ENCODE results near the gene DENND5A. TPM values are rescaled to one million over a fixed set of nuclear protein-coding genes. Genes with fewer than 3 reads are reported as not detected.

The DENND5A gene
- total RNA-seq, 6 experiments from 2014 or later = 14.4 to 38.7 (median 20.4) TPM

DNA sequence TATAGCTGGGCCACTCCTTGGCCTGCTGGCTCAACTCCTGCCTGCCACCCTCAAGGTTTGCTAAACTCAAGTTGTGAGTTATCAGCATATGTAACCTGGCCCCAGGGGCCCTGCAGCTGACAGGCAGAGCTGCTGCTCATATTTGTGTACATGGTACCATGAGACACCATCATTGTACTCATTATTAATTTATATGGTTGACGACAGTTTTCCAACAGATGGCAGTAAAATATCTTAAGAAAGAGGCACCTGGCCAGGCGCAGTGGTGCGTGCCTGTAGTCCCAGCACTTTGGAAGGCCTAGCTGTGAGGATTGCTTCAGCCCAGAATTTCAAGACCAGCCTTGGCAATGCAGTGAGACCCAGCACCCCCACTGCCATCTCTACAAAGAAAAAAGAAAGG, 11.4 kb upstream of the DENND5A start:
- ATAC-seq (no peak), DNase-seq (no peak)
- no peaks in the 10 kb centered on the region for H3K27me3 ChIP-seq
- no peaks in the 10 kb centered on the region for H3K9me3 ChIP-seq
- 100% methylated on average over 1 of the region's 3 CpGs for WGBS (ENCODE audit: insufficient coverage, low coverage, low lambda C conversion rate, missing lambda C conversion rate)
- H3K4me1 ChIP-seq = no peaks in the 10 kb centered on the region
- no peak overlapping the region for H3K4me3 ChIP-seq
- H3K27ac ChIP-seq = no peak overlapping the region
- TF ChIP-seq POLR2A (IDR thresholded peaks at IDR 0.05) = no peak
- TF ChIP-seq, protein P1, sequence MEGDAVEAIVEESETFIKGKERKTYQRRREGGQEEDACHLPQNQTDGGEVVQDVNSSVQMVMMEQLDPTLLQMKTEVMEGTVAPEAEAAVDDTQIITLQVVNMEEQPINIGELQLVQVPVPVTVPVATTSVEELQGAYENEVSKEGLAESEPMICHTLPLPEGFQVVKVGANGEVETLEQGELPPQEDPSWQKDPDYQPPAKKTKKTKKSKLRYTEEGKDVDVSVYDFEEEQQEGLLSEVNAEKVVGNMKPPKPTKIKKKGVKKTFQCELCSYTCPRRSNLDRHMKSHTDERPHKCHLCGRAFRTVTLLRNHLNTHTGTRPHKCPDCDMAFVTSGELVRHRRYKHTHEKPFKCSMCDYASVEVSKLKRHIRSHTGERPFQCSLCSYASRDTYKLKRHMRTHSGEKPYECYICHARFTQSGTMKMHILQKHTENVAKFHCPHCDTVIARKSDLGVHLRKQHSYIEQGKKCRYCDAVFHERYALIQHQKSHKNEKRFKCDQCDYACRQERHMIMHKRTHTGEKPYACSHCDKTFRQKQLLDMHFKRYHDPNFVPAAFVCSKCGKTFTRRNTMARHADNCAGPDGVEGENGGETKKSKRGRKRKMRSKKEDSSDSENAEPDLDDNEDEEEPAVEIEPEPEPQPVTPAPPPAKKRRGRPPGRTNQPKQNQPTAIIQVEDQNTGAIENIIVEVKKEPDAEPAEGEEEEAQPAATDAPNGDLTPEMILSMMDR (IDR thresholded peaks at IDR 0.05) = no peak
- intact Hi-C loops (cut with DNase I) = no loop called here
- H3K36me3 ChIP-seq = peaks cover 0 to under 1% (median 0%) of the 10 kb centered on the region in 4 donors

GRCh38 chr11:9274499-9275258, 9.5 kb upstream of the DENND5A start:
- ATAC-seq (peak in 2 of 4 donors; percentile 21 to 39), DNase-seq (no peak)
- no peaks in the 10 kb centered on the region for H3K27me3 ChIP-seq
- no peaks in the 10 kb centered on the region for H3K4me1 ChIP-seq
- no peak overlapping the region for H3K27ac ChIP-seq
- TF ChIP-seq, protein P1 (IDR thresholded peaks at IDR 0.05) = no peak
- no peak for TF ChIP-seq POLR2A (IDR thresholded peaks at IDR 0.05)
- H3K4me3 ChIP-seq = no peak overlapping the region
- 66% methylated on average over 6 of the region's 8 CpGs for WGBS (ENCODE audit: insufficient coverage, low coverage, low lambda C conversion rate, missing lambda C conversion rate)
- intact Hi-C loops (cut with DNase I) = no loop called here
- H3K36me3 ChIP-seq = no peaks in the 10 kb centered on the region
- H3K9me3 ChIP-seq = no peaks in the 10 kb centered on the region

DNA sequence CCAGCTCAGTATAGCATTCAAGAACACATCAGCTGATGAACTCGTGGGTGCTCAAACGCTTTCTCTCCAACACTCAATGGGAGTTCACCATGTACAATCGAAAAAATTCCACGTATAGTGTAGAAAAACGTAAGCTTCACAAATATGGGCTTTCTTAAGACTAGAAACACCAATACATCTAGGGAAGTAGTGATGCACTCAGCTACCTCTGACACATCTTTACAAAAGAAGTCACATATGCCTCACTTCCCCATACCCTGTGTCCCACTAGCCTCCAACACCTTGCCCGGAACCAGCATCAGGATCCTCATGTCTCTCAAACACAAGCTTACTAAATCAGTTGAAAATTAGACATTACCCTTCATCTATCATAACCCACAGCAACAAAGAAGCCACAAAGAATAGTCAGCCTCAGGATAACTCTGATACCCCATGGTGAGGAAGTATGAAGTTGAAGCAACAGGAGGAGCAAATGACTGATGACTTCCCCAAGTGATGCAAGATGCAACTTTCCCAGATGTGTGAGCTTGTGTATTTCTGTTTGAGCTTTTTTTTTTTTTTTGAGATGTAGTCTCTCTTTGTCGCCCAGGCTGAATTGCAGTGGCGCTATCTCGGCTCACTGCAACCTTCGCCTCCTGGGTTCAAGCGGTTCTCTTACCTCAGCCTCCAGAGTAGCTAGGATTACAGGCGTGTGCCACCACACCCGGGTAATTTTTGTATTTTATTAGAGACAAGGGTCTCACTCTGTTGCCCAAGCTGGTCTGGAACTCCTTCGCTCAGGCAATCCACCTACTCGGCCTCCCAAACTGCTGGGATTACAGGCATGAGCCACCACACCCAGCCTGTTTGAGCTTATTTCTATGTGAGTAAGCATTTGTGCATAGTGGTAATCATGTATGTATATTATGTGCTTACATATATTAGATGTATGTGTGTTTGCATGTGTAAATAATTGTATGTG, 8.5 kb upstream of the DENND5A start:
- Histone ChIP-seq H3K36me3 (no peaks in the 10 kb centered on the region), H3K4me3 (no peak overlapping the region), H3K9me3 (no peaks in the 10 kb centered on the region), H3K27ac (no peak overlapping the region), H3K27me3 (no peaks in the 10 kb centered on the region), H3K4me1 (no peaks in the 10 kb centered on the region)
- ATAC-seq (peak; percentile 23 to 68 (median 38)), DNase-seq (no peak)
- 79% methylated on average over 15 of the region's 15 CpGs for WGBS (ENCODE audit: insufficient coverage, low coverage, low lambda C conversion rate, missing lambda C conversion rate)
- intact Hi-C loops (cut with DNase I) = no loop called here
- TF ChIP-seq, protein P1 (IDR thresholded peaks at IDR 0.05) = no peak
- TF ChIP-seq POLR2A (IDR thresholded peaks at IDR 0.05) = no peak

DNA sequence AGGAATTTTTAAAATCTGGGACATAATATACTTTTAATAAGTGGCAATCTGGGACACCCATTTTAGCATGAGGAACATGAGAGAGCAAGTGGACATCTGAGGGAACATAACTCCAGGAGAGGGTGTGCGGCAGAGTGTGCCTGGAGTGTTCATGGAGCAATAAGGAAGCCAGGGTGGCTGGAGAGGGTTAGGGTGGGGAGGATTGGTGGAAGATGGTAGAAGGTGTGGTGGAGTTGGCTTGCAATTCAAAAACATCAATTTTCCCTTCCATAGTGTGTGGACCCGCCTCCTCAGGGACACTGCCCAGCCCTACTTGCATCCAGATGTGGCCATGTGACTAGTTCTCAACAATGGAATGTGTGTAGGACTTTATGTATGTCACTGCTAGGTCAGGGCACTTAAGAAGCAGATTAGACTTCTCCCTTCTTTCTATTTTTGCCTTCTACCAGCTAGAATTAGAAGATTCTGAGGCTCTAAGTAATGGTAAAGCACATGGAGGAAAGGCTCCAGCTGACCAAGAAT, 4.4 kb upstream of the DENND5A start:
- Histone ChIP-seq H3K36me3 (no peaks in the 10 kb centered on the region), H3K27me3 (no peaks in the 10 kb centered on the region), H3K4me1 (no peaks in the 10 kb centered on the region), H3K9me3 (no peaks in the 10 kb centered on the region), H3K27ac (no peak overlapping the region), H3K4me3 (no peak overlapping the region)
- intact Hi-C loops (cut with DNase I) = no loop called here
- TF ChIP-seq POLR2A (IDR thresholded peaks at IDR 0.05) = no peak
- TF ChIP-seq, protein P1 (IDR thresholded peaks at IDR 0.05) = no peak
- ATAC-seq = no peak
- 71% methylated on average over 1 of the region's 2 CpGs for WGBS (ENCODE audit: insufficient coverage, low coverage, low lambda C conversion rate, missing lambda C conversion rate)
- no peak for DNase-seq

All from right lobe of liver (tissue), 6 donors.